ENCODE measurements around the gene LRRC63.

LRRC63 gene

GRCh38 chr13:46311217-46311616 lies 99.5 kb downstream of the LRRC63 start:
- no peak for DNase-seq (ENCODE audit: low read depth in 2 of 2)

- no peak for DNase-seq (ENCODE audit: low read depth in 2 of 2)
These were observed 101.3 kb downstream of the LRRC63 start for GRCh38 chr13:46313024-46313423.

- DNase-seq (ENCODE audit: low read depth in 2 of 2), result no peak
These were observed 101.9 kb downstream of the LRRC63 start for GRCh38 chr13:46313432-46314257.

GRCh38 chr13:46314587-46314986 lies 102.9 kb downstream of the LRRC63 start:
- no peak for DNase-seq (ENCODE audit: low read depth in 2 of 2)

- no peak for DNase-seq (ENCODE audit: low read depth in 2 of 2)
These were observed 103.3 kb downstream of the LRRC63 start for GRCh38 chr13:46315036-46315435.

GRCh38 chr13:46315491-46316075 lies 103.9 kb downstream of the LRRC63 start:
- DNase-seq (ENCODE audit: low read depth in 2 of 2), result no peak

- DNase-seq (ENCODE audit: low read depth in 2 of 2), result no peak
These were observed 105.4 kb downstream of the LRRC63 start for GRCh38 chr13:46317120-46317519.

GRCh38 chr13:46318986-46319385 lies 107.3 kb downstream of the LRRC63 start:
- no peak for DNase-seq (ENCODE audit: low read depth in 2 of 2)

GRCh38 chr13:46320406-46320805 lies 108.7 kb downstream of the LRRC63 start:
- DNase-seq (ENCODE audit: low read depth in 2 of 2), result no peak

GRCh38 chr13:46320821-46321220 lies 109.1 kb downstream of the LRRC63 start:
- DNase-seq (ENCODE audit: low read depth in 2 of 2), result no peak

- DNase-seq (ENCODE audit: low read depth in 2 of 2), result peak; percentile 35 to 49
These were observed 109.9 kb downstream of the LRRC63 start for GRCh38 chr13:46321494-46322225.

GRCh38 chr13:46324976-46325375 lies 113.2 kb downstream of the LRRC63 start:
- no peak for DNase-seq (ENCODE audit: low read depth in 2 of 2)
